Measurements from ENCODE around the gene TNFRSF12A. TPM values are rescaled to one million over a fixed set of nuclear protein-coding genes. Genes with fewer than 3 reads are reported as not detected.

The TNFRSF12A gene
- polyA plus RNA-seq, 2 of the 4 experiments (the other 2 are of a cell fraction), result 111 to 314 TPM

DNA sequence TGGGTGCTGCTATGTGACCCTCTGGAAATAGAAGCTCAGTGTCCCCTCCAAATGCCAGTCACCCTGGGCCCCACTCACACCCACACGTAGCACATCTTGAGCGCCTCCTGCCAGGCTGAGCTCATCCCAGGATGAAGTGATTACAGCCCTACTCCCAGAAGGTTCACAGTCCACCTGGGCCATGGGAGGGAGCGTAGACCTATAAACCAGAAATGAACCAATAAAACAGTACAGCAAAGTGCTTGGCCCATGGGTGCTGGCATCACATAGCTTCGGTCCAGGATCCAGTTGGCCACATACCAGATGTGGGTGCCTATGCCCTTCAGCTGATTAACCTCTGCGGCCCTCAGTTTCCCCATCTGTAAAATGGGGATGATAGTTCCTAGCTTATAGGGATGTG lies 18.7 kb downstream of the TNFRSF12A start:
- no peak overlapping the region for H3K27ac ChIP-seq
- WGBS (ENCODE audit: missing lambda C conversion rate), result 86% methylated on average over 5 of the region's 5 CpGs
- no peak overlapping the region for H3K4me2 ChIP-seq
- H3K4me3 ChIP-seq, result no peak overlapping the region
- DNase-seq (ENCODE audit: low read depth in 1 of 2, low spot score in 1 of 2), result no peak
- CTCF ChIA-PET, result interaction anchor here (0.6 to 11.8 kb wide), 6 partner anchors 9 to 126 kb away, joined by 3 to 178 read pairs (median 5); no protein-coding TSS in a partner anchor
- 0 out of 3 replicates have a peak, but pooled peaks cover 4% of the 10 kb centered on the region for H3K4me1 ChIP-seq
- TF ChIP-seq CEBPB (IDR thresholded peaks at IDR 0.05) (no peak), HDAC2 (IDR thresholded peaks at IDR 0.05) (no peak), JUN (IDR thresholded peaks at IDR 0.05) (no peak), RAD21 (conservative IDR thresholded peaks at IDR 0.05 in 1 of 2, IDR thresholded peaks at IDR 0.05 in 1 of 2) (no peak), RNF2 (IDR thresholded peaks at IDR 0.05; ENCODE audit: borderline replicate concordance, low read depth) (no peak), ZNF302 (CRISPR knock-in tag; IDR thresholded peaks at IDR 0.05) (no peak)
- TF ChIP-seq, protein P1, sequence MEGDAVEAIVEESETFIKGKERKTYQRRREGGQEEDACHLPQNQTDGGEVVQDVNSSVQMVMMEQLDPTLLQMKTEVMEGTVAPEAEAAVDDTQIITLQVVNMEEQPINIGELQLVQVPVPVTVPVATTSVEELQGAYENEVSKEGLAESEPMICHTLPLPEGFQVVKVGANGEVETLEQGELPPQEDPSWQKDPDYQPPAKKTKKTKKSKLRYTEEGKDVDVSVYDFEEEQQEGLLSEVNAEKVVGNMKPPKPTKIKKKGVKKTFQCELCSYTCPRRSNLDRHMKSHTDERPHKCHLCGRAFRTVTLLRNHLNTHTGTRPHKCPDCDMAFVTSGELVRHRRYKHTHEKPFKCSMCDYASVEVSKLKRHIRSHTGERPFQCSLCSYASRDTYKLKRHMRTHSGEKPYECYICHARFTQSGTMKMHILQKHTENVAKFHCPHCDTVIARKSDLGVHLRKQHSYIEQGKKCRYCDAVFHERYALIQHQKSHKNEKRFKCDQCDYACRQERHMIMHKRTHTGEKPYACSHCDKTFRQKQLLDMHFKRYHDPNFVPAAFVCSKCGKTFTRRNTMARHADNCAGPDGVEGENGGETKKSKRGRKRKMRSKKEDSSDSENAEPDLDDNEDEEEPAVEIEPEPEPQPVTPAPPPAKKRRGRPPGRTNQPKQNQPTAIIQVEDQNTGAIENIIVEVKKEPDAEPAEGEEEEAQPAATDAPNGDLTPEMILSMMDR (IDR thresholded peaks at IDR 0.05), result no peak
- no peaks in the 10 kb centered on the region for H3K9me3 ChIP-seq
- peak; percentile 2 to 8; a peak in 1 of 6 replicates for ATAC-seq
- POLR2A ChIA-PET, result interaction anchor here (0.5 kb wide), 1 partner anchor 20 kb away, joined by 3 read pairs; no protein-coding TSS in a partner anchor
- no peak for FAIRE-seq

DNA sequence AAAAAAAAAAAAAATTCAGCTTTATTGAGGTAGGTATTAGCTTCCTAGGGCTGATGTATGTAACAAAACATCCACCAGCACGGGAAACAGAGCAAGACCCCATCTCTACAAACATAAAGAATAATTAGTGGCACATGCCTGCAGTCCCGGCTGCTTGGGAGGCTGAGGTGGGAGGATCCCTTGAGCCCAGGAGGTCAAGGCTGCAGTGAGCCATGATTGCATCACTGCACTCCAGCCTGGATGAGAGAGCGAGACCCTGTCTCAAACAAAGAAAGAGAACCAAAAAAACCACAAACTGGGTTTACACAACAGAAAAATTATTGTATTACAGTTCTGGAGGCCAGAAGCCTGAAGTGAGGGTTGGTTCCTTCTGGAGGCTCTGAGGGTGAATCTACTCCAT lies 22.2 kb downstream of the TNFRSF12A start:
- H3K4me3 ChIP-seq, result no peak overlapping the region
- no peak for TF ChIP-seq MYC (IDR thresholded peaks at IDR 0.05; ENCODE audit: borderline replicate concordance, low read length)
- no peak for TF ChIP-seq ZNF302 (CRISPR knock-in tag; IDR thresholded peaks at IDR 0.05)
- TF ChIP-seq PBX3 (IDR thresholded peaks at IDR 0.05), result no peak
- TF ChIP-seq HES2 (IDR thresholded peaks at IDR 0.05), result no peak
- no peak for TF ChIP-seq HDAC2 (IDR thresholded peaks at IDR 0.05)
- no peak for TF ChIP-seq RFX5 (IDR thresholded peaks at IDR 0.05)
- TF ChIP-seq, protein P2, sequence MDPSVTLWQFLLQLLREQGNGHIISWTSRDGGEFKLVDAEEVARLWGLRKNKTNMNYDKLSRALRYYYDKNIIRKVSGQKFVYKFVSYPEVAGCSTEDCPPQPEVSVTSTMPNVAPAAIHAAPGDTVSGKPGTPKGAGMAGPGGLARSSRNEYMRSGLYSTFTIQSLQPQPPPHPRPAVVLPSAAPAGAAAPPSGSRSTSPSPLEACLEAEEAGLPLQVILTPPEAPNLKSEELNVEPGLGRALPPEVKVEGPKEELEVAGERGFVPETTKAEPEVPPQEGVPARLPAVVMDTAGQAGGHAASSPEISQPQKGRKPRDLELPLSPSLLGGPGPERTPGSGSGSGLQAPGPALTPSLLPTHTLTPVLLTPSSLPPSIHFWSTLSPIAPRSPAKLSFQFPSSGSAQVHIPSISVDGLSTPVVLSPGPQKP (IDR thresholded peaks at IDR 0.05; ENCODE audit: low read depth, low read length), result no peak
- TF ChIP-seq BHLHE40 (IDR thresholded peaks at IDR 0.05; ENCODE audit: low read depth, low read length), result no peak
- CTCF ChIA-PET, result interaction anchor here (1.0 to 11.8 kb wide), 6 partner anchors 9 to 89 kb away, joined by 3 to 178 read pairs (median 8); no protein-coding TSS in a partner anchor
- no peak overlapping the region for H3K27ac ChIP-seq
- POLR2A ChIA-PET, result interaction anchor here (0.6 to 0.7 kb wide), 2 partner anchors 19 to 64 kb away, joined by 3 to 4 read pairs; no protein-coding TSS in a partner anchor
- FAIRE-seq, result no peak
- 63% methylated on average over 3 of the region's 3 CpGs for WGBS (ENCODE audit: missing lambda C conversion rate)
- no peaks in the 10 kb centered on the region for H3K9me3 ChIP-seq
- ATAC-seq, result no peak
- no peak for DNase-seq (ENCODE audit: low read depth in 1 of 2, low spot score in 1 of 2)
- peaks cover 3% of the 10 kb centered on the region; the same call in 1 of the 3 replicates for H3K4me1 ChIP-seq
- no peak overlapping the region for H3K4me2 ChIP-seq

DNA sequence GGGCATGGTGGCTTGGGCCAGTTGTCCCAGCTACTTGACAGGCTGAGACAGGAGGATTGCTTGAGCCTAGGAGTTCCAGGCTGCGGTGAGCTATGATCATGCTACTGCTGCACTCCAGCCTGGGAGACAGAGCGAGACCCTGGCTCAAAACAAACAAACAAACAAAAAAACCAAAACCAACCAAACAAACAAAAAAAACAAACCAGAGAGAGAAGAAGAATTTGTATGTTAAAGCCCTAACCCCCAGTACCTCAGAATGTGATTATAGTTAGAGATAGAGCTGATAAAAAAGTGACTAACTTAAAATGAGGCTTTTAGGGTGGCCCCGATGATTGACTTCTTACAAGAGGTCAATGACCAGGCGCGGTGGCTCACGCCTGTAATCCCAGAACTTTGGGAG lies 24.5 kb downstream of the TNFRSF12A start:
- no peak overlapping the region for H3K27ac ChIP-seq
- 92% methylated on average over 6 of the region's 6 CpGs for WGBS (ENCODE audit: missing lambda C conversion rate)
- CTCF ChIA-PET, result interaction anchor here (0.5 to 11.8 kb wide), 5 partner anchors 14 to 663 kb away, joined by 3 to 178 read pairs (median 8); no protein-coding TSS in a partner anchor
- no peak for DNase-seq (ENCODE audit: low read depth in 1 of 2, low spot score in 1 of 2)
- POLR2A ChIA-PET, result no interaction called here
- no peaks in the 10 kb centered on the region for H3K9me3 ChIP-seq
- TF ChIP-seq ZNF302 (CRISPR knock-in tag; IDR thresholded peaks at IDR 0.05), result no peak
- TF ChIP-seq MYC (IDR thresholded peaks at IDR 0.05; ENCODE audit: borderline replicate concordance, low read length), result no peak
- no peak for TF ChIP-seq KDM1A (IDR thresholded peaks at IDR 0.05; ENCODE audit: low read depth)
- no peak for TF ChIP-seq CHD2 (IDR thresholded peaks at IDR 0.05; ENCODE audit: low read length, partially characterized antibody)
- TF ChIP-seq RARB (CRISPR knock-in tag; IDR thresholded peaks at IDR 0.05), result no peak
- TF ChIP-seq, protein P3, sequence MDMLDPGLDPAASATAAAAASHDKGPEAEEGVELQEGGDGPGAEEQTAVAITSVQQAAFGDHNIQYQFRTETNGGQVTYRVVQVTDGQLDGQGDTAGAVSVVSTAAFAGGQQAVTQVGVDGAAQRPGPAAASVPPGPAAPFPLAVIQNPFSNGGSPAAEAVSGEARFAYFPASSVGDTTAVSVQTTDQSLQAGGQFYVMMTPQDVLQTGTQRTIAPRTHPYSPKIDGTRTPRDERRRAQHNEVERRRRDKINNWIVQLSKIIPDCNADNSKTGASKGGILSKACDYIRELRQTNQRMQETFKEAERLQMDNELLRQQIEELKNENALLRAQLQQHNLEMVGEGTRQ (IDR thresholded peaks at IDR 0.05), result no peak
- no peak for TF ChIP-seq RCOR1 (IDR thresholded peaks at IDR 0.05; ENCODE audit: low read depth, low read length)
- TF ChIP-seq RNF2 (IDR thresholded peaks at IDR 0.05; ENCODE audit: borderline replicate concordance, low read depth), result no peak
- no peak for TF ChIP-seq ZC3H11A (IDR thresholded peaks at IDR 0.05)
- no peak overlapping the region for H3K4me3 ChIP-seq
- ATAC-seq, result no peak
- peak overlapping the region; percentile 100; the same call in 1 of the 3 replicates for H3K4me2 ChIP-seq
- peaks cover 3% of the 10 kb centered on the region; the same call in 1 of the 3 replicates for H3K4me1 ChIP-seq
- FAIRE-seq, result no peak
